ENCODE data around the gene PXMP4.

PXMP4 gene

GRCh38 chr20:33732166-33732970 lies 12.3 kb upstream of the PXMP4 start:
- peak in 1 of 2 experiments; percentile 69 for DNase-seq (ENCODE audit: low read depth in 2 of 2)

DNA sequence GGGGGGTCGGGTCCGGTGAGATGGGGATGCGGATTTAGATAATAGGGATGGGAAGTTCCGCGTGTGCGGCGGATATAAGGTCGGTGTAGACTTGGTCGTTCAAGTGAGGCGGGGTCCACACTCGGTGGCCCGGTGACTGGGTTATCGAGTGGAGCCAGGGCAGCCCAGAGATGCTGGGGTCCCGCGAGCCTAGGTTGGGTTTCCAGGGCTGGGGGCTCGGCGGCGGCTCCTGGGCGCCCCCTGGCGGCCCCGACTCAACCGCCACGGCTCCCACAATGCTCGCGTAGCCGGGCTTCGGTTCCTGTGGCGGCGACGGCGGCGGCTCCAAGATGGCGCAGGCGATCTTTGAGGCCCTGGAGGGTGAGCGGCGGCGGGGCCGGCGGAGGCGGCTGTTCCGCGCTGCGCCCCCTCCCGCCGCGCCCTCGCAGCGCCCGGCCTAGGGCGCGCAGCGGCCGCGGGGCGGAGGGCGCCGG lies 11.6 kb upstream of the PXMP4 start, which contains the start of gene ZNF341:
ZNF341 (plus strand) TSS at position 304 of the 473 bp plus-strand sequence; CDS start at position 330, 26 bp downstream.
- peak in 1 of 2 experiments; percentile 72 for DNase-seq (ENCODE audit: low read depth in 2 of 2)

DNA sequence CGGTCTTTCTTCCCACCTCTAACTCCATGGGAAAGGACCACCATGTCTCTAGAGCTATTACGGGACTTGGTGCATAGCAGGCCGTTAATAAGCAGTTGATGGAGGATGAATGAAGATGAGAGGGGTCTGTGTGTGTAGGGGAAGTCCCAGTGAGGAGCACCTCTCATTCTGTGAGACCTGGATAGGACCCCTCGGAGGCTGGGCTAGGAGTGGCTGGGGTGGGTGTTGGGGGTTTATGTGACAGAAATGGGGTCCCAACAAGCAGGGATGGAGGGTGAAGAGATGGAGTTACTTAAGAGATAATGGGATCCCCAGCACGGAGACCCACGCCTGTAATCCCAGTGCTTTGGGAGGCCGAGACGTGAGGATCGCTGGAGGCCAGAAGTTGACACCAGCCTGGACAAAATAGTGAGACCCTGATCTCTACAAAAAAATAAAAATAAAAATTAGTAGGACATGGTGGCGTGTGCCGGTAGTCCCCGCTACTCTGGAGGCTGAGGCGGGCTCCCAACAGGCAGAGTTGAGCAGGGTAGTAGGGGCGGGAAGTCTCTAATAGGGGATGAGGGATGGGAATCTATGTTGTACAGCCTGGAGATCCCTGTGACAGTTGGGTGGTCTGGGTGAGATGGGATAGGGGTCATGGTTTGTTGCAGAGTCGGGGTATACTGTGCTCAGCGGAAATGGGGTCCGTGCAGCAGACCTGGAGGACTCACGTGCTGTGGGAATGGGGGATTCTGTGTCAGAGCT lies 11.0 kb upstream of the PXMP4 start:
- DNase-seq (ENCODE audit: low read depth in 2 of 2): no peak

- no peak for DNase-seq (ENCODE audit: low read depth in 2 of 2)
Measured at GRCh38 chr20:33729101-33729500, 9.0 kb upstream of the PXMP4 start.

GRCh38 chr20:33728463-33728862 lies 8.4 kb upstream of the PXMP4 start:
- DNase-seq (ENCODE audit: low read depth in 2 of 2): no peak

- no peak for DNase-seq (ENCODE audit: low read depth in 2 of 2)
Measured at GRCh38 chr20:33727806-33728205, 7.7 kb upstream of the PXMP4 start.

DNA sequence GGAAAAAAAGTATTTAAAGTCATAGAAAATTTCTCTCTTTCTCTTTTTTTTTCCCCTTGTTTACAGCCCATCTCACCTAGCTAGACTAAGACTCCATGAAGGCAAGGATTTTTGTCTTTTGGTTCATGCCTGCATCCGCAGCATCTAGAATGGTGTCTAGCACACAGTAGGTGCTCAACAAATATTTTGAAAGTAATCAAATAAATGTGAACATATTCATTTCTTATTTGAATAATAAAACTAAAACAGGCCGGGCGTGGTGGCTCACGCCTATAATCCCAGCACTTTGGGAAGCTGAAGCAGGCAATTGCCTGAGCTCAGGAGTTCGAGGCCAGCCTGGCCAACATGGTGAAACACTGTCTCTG lies 7.0 kb upstream of the PXMP4 start:
- no peak for DNase-seq (ENCODE audit: low read depth in 2 of 2)

DNA sequence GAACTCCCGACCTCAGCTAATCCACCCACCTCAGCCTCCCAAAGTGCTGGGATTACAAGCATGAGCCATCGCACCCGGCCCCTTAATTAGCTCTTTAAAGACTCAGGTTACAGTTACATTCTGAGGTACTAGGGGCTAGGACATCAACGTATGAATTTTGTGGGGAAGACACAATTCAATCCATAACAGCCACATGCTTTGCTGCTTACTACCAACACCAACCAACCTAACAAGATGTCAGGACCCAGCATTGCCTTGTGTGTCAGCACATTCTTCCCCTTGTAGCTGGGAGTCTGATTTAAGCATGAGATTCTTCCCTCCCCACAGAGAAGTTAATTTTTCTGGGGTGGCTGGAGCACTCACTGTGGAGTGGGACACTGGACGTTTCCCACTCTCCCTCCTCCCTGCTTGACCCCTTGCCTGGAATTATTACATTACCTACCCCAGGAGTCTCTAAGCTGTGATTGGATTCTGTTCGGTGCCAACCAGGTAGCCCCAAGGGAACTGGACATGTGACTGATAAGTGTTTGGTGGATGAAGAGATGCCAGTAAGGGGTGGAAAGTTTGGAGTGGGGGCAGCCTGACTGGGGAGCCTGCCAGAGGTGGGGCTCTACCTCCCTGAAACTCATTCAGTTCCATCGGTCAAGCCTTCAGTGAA lies 5.6 kb upstream of the PXMP4 start:
- no peak for DNase-seq (ENCODE audit: low read depth in 2 of 2)

GRCh38 chr20:33724439-33725094 lies 4.5 kb upstream of the PXMP4 start:
- no peak for DNase-seq (ENCODE audit: low read depth in 2 of 2)

DNA sequence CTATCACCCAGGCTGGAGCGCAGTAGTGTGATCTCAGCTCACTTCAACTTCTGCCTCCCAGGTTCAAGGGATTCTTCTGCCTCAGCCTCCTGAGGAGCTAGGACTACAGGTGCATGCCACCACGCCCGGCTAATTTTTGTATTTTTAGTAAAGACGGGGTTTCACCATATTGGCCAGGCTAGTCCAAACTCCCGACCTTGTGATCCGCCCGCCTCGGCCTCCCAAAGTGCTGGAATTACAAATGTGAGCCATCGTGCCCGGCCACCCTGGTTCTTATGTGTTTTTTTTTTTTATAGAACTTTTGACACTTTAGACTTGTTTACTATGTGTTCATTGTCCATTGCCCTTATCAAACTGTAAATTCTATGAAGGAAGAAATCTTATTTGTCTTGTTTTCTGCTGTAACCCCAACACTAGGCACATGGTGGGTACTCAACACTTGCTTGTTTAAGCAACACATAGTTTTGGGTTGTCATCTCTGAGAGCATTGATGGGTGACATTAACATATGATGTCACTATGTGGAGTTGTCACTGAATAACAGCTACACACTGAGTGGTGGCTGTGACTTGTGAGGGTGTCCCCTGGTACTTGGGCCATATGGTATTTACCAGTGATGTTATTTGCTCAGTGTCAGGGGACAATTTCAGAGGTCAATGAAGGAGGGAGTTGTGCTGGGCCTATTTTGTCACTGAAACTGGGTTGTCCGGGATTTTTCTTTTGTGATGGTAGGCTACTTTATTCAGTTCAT lies 1.5 kb upstream of the PXMP4 start:
- no peak for DNase-seq (ENCODE audit: low read depth in 2 of 2)

DNA sequence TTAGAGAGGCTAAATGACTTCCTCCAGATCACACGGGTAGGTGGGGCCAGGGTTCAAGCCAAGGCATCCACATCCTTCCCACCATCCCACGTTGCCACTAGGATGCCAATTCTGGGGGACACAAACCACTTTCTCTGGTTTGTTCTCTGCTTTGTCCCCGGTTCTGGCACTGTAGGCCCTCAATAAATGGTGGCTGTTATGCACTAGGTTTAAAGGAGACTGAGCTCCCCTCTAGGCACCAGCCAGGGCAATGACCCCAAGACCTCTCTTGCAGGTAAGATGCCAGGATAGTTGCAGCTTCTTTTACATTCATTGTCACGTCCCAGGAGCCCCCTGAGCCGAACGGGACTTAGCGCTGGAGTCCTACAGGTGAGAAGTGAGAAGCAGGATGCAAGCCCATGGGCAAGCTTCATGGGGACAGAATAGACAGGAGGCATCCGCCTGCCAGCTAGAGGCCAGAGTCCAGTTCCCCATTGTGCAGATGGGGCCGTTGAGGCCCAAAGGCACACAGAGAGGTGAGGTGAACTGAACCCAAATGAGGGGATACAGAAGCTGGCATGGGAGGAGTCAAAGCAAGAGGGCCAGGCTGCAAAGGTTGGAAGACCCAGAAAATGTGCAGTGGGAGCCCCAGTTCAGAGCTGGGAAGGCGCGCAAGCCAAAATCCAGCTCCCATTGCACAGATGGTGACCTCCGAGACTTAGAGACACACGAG lies 677 bp downstream of the PXMP4 start:
- no peak for DNase-seq (ENCODE audit: low read depth in 2 of 2)

DNA sequence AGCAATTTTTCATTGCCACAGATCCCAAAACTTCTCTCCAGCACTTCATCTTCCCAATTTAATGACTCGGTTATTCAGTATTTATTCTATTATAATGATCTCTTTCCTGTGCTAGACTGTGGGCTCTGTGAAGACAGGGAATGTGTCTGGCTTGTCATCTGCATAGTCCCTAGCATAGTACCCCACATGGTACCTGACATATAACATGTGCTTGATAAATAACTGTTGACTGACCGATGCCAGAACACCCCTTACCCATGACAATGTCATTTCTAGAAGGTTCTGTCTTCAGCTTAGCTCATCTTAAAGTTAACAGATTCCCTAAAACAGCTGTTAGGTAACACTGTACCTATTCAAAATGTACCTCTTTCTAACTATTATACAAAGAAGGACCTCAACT lies 3.6 kb downstream of the PXMP4 start:
- DNase-seq (ENCODE audit: low read depth in 2 of 2): no peak

- DNase-seq (ENCODE audit: low read depth in 2 of 2): no peak
Measured at GRCh38 chr20:33713865-33714367, 6.2 kb downstream of the PXMP4 start.

- no peak for DNase-seq (ENCODE audit: low read depth in 2 of 2)
Measured at GRCh38 chr20:33711446-33711738, 8.7 kb downstream of the PXMP4 start.

DNA sequence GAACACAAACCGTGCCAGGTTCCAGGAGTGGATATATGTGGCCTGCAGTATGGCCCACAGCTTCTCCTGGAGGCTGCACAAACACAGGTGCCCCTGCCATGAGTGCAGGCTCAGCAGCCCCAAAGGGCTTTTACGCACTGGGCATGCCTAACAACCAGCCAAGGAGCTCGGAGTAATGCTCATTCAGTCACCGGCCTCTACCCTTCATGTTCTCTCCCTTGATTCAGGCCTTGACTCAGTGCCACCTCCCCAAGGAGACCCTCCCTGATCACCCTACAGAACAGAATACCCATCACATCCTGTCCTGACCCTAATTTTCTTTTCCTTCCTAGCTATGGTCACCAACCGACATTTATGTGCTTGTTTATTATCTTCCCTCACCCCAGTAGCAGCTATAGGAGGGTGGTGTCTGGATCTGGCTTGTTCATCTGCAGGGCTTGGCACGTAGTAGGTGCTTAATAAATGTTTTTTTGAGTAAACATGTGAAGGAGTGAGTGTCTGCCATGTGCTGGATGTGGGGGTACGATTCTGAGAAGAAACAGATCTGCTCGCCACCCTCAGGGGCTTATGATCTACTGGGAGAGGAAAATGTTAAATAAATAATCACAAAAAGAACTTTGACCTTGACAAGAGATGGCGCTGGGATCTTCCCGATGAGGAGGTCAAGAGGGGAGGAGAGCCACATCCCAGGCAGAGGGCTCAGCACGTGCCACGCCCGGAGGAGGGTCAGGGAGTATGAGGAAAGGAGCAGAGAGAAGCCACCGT lies 9.2 kb downstream of the PXMP4 start:
- no peak for DNase-seq (ENCODE audit: low read depth in 2 of 2)

DNA sequence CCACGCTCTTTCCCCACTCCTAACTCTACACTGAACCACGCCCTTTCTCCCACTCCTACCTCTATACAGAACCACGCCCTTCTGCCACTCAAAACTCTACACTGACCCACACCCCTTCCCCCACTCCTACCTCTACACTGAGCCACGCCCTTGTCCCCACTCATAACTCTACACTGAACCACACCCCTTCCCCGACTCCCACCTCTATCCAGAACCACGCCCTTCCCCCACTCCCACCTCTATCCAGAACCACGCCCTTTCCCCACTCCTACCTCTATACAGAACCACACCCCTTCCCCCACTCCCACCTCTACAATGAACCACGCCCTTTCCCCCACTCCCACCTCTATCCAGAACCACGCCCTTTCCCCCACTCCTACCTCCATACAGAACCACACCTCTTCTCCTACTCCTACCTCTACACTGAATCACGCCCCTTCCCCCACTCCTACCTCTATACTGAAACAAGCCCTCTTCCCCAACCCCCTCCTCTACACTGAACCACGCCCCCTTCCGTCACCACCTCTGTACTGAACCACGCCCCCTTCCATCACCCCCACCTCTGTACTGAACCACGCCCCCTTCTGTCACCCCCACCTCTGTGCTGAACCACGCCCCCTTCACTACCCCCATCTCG lies 10.1 kb downstream of the PXMP4 start:
- DNase-seq (ENCODE audit: low read depth in 2 of 2): no peak

- no peak for DNase-seq (ENCODE audit: low read depth in 2 of 2)
Measured at GRCh38 chr20:33709398-33709797, 10.7 kb downstream of the PXMP4 start.

- no peak for DNase-seq (ENCODE audit: low read depth in 2 of 2)
Measured at GRCh38 chr20:33707668-33708067, 12.4 kb downstream of the PXMP4 start.

GRCh38 chr20:33704197-33704924 lies 15.7 kb downstream of the PXMP4 start:
- DNase-seq (ENCODE audit: low read depth in 2 of 2): no peak
